HL-60 (cell line): ENCODE results near the gene LFNG.

Experiments
- GABPA ChIP-seq: IDR thresholded peaks from 2 replicates; pipeline ENCODE4 v1.6.1; 2012; ENCODE audit warnings: low read depth
- POLR2AphosphoS5 ChIP-seq: IDR thresholded peaks from 2 replicates; pipeline ENCODE4 v1.6.1; 2012; ENCODE audit warnings: low read depth
- SPI1 ChIP-seq: IDR thresholded peaks from 2 replicates; pipeline ENCODE4 v1.6.1; 2012; ENCODE audit warnings: low read depth, mild to moderate bottlenecking, borderline replicate concordance
- TF ChIP-seq, protein P1 (sequence below): IDR thresholded peaks from one replicate; pipeline ENCODE4 v1.5.1; 2011; ENCODE audit warnings: low read length, control low read depth, inconsistent platforms; ENCODE audit not compliant: insufficient read depth
- TF ChIP-seq, protein P2 (sequence below): IDR thresholded peaks from 2 replicates; pipeline ENCODE4 v1.6.1; 2012; ENCODE audit warnings: low read depth; ENCODE audit not compliant: insufficient replicate concordance

- TF ChIP-seq, protein P1, sequence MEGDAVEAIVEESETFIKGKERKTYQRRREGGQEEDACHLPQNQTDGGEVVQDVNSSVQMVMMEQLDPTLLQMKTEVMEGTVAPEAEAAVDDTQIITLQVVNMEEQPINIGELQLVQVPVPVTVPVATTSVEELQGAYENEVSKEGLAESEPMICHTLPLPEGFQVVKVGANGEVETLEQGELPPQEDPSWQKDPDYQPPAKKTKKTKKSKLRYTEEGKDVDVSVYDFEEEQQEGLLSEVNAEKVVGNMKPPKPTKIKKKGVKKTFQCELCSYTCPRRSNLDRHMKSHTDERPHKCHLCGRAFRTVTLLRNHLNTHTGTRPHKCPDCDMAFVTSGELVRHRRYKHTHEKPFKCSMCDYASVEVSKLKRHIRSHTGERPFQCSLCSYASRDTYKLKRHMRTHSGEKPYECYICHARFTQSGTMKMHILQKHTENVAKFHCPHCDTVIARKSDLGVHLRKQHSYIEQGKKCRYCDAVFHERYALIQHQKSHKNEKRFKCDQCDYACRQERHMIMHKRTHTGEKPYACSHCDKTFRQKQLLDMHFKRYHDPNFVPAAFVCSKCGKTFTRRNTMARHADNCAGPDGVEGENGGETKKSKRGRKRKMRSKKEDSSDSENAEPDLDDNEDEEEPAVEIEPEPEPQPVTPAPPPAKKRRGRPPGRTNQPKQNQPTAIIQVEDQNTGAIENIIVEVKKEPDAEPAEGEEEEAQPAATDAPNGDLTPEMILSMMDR: no peak
- TF ChIP-seq, protein P2, sequence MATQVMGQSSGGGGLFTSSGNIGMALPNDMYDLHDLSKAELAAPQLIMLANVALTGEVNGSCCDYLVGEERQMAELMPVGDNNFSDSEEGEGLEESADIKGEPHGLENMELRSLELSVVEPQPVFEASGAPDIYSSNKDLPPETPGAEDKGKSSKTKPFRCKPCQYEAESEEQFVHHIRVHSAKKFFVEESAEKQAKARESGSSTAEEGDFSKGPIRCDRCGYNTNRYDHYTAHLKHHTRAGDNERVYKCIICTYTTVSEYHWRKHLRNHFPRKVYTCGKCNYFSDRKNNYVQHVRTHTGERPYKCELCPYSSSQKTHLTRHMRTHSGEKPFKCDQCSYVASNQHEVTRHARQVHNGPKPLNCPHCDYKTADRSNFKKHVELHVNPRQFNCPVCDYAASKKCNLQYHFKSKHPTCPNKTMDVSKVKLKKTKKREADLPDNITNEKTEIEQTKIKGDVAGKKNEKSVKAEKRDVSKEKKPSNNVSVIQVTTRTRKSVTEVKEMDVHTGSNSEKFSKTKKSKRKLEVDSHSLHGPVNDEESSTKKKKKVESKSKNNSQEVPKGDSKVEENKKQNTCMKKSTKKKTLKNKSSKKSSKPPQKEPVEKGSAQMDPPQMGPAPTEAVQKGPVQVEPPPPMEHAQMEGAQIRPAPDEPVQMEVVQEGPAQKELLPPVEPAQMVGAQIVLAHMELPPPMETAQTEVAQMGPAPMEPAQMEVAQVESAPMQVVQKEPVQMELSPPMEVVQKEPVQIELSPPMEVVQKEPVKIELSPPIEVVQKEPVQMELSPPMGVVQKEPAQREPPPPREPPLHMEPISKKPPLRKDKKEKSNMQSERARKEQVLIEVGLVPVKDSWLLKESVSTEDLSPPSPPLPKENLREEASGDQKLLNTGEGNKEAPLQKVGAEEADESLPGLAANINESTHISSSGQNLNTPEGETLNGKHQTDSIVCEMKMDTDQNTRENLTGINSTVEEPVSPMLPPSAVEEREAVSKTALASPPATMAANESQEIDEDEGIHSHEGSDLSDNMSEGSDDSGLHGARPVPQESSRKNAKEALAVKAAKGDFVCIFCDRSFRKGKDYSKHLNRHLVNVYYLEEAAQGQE: no peak
- TF ChIP-seq POLR2AphosphoS5 (no peak), GABPA (no peak), SPI1 (no peak)
Observed at GRCh38 chr7:2522780-2523433, 3.3 kb downstream of the LFNG start.
